ENCODE data around the gene MINDY4.

DNA sequence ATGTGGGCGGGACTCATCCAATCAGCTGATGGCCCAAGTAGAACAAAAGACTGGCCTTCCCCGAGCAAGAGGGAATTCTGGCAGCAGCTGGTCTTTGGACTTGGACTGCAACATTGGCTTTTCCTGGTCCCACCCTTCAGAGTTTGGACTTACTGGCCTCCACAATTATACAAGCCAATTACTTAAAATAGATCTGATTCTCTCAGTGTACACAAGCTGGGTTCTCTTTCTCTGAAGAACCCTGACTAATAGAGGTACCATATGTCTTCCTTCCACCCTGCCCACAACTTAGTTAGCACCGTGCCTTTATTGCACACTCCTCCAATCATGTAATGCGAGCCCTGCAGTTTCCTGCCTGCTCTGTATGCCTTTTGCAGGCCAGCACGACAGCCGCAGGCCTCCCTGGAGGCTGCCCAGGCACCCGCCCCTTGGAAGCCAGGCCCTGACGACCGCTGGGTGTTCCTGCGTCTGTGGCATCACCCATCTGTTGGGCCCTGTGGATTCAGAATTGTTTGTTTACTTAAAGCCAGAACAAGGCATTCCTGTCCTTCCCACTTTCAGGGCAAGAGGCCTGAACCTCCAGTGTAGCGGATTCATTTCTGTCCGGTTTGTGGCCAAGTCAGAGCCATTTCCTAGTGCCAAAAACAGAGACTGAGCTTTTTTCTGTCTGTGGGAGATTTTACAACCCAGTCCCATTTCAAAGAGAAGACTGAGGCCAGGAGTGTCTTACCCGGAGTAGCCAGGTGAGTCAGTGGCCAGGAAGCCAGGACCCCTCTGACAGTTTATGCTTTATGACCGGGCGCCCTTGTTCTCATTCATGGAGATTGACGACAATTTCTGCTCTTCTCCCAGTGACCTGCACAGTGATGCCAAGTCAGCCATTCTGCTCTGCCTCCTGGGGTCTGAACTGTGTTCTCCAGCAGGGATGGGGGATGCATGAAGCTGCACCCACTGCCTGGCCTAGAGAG lies 20.2 kb upstream of the MINDY4 start:
- TF ChIP-seq, protein P1, sequence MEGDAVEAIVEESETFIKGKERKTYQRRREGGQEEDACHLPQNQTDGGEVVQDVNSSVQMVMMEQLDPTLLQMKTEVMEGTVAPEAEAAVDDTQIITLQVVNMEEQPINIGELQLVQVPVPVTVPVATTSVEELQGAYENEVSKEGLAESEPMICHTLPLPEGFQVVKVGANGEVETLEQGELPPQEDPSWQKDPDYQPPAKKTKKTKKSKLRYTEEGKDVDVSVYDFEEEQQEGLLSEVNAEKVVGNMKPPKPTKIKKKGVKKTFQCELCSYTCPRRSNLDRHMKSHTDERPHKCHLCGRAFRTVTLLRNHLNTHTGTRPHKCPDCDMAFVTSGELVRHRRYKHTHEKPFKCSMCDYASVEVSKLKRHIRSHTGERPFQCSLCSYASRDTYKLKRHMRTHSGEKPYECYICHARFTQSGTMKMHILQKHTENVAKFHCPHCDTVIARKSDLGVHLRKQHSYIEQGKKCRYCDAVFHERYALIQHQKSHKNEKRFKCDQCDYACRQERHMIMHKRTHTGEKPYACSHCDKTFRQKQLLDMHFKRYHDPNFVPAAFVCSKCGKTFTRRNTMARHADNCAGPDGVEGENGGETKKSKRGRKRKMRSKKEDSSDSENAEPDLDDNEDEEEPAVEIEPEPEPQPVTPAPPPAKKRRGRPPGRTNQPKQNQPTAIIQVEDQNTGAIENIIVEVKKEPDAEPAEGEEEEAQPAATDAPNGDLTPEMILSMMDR (IDR thresholded peaks at IDR 0.05; ENCODE audit: control extremely low read depth in 1 of 3, insufficient read depth in 1 of 3, low read depth in 1 of 3, low read length in 3 of 3): no peak
- no peak for TF ChIP-seq POLR2A (IDR thresholded peaks at IDR 0.05; ENCODE audit: control extremely low read depth in 1 of 2, low read depth in 2 of 2, low read length in 2 of 2)
- no peak for TF ChIP-seq CHD2 (IDR thresholded peaks at IDR 0.05; ENCODE audit: low read length)
- no peak for TF ChIP-seq RFX5 (IDR thresholded peaks at IDR 0.05; ENCODE audit: borderline replicate concordance, low read depth, low read length)
- TF ChIP-seq SUZ12 (IDR thresholded peaks at IDR 0.05; ENCODE audit: low read length): no peak
- TF ChIP-seq, protein P2, sequence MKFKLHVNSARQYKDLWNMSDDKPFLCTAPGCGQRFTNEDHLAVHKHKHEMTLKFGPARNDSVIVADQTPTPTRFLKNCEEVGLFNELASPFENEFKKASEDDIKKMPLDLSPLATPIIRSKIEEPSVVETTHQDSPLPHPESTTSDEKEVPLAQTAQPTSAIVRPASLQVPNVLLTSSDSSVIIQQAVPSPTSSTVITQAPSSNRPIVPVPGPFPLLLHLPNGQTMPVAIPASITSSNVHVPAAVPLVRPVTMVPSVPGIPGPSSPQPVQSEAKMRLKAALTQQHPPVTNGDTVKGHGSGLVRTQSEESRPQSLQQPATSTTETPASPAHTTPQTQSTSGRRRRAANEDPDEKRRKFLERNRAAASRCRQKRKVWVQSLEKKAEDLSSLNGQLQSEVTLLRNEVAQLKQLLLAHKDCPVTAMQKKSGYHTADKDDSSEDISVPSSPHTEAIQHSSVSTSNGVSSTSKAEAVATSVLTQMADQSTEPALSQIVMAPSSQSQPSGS (IDR thresholded peaks at IDR 0.05; ENCODE audit: low read length): no peak
- TF ChIP-seq ASH2L (IDR thresholded peaks at IDR 0.05; ENCODE audit: low read length): no peak
- TF ChIP-seq EZH2 (IDR thresholded peaks at IDR 0.05; ENCODE audit: low read depth, low read length, severe bottlenecking): no peak

All from H1 (cell line).